Measurements from ENCODE around the gene SCT.

The SCT gene

DNA sequence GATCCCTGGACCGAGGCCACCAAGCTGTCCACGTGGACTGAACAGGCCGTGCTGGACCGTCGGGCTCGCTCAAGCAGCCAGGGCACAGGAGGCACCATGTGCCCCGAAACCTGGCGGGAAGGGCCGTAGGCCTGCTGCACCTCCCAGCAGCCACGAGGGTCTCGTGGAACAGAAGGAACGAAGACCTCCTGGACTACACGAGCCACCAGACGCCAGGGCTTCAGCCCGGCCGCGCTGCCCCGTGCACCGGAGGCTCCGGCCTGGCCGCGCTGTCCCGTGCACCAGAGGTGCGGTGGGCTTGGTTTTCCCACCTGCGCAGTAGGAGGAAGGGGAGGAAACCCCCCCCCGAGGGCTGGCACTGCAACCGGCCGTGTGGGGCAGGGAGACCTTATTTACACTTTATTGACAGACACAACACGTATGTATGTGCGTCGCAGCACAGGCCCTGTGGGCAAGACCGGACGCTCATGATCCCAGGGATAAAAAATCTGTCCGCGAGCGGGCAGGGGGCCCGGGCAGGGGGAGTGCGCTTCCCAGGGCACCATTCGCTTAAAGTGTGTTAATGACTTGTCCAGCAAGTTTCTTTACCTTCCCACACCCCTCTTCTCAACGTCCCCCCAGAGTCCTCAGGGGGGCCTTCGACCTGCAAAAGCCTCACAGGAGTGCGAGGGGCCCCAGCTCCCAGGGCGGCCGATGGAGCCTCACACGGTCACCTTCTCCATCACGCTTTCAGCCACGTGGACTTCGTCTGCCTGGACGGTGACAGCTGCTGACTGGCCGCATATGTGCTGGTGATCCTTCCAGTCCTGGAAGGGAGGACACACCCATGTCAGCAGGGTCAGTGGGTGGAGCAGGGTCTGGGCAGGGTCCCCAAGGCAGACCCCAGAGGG is 17.1 kb upstream of the SCT start:
- no peak for DNase-seq (ENCODE audit: low read depth)

DNA sequence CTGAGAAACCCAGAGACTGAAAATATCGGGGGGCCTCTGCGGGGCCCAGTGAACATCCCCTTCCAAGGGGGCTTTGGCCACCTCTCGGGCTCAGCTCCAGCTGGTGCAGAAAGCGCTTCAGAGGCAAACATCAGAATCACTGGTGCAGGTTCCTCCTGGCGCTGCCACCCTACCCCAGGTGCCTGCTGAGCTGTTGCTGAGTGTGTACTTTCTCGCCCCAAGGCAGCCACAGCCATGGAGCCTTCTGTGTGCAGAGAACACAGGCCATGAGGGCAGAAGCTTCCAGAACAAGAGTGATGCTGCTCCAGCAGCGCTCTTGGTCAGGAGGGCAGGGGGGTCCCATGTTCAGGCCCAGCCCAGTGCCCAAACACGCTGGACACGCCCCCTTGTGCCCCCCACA is 16.4 kb upstream of the SCT start:
- no peak for DNase-seq (ENCODE audit: low read depth)

DNA sequence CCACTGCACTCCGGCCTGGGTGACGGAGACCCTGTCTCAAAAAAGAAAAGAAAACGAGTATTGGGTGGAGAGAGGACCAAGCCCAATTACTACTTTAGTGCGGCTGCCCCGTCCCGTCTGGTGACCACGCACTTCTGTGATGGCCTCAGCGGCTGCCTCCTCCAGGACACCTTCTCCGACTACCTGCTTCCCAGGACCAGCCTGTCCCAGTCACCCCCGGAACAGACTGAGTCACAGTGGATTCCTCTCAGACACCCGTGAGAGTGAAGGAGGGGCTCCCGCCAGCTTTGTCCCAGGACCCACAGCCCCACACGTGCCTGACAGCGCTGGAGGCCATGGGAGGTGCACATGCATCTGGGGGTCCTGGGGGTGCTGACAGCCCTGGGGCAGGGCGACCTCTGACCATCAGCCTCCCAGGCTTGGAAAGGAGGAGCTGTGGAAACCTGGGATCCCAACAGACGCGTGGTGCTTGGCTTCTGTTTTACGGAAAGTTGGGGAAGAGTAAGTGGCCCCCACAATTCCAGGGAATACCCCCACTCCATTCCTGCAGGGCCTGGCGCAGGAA is 14.9 kb upstream of the SCT start:
- no peak for DNase-seq (ENCODE audit: low read depth)

DNA sequence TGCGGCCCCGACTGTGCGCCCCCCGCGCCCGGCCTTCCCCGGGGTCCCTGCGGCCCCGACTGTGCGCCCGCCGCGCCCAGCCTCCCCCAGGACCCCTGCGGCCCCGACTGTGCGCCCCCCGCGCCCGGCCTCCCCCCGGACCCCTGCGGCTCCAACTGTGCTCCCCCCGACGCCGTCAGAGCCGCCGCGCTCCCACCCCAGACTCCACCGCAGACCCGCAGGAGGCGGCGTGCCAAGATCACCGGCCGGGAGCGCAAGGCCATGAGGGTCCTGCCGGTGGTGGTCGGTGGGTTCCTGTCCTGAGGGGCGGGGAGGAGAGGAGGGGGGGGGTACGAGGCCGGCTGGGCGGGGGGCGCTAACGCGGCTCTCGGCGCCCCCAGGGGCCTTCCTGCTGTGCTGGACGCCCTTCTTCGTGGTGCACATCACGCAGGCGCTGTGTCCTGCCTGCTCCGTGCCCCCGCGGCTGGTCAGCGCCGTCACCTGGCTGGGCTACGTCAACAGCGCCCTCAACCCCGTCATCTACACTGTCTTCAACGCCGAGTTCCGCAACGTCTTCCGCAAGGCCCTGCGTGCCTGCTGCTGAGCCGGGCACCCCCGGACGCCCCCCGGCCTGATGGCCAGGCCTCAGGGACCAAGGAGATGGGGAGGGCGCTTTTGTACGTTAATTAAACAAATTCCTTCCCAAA is 13.2 kb upstream of the SCT start:
- no peak for DNase-seq (ENCODE audit: low read depth)

DNA sequence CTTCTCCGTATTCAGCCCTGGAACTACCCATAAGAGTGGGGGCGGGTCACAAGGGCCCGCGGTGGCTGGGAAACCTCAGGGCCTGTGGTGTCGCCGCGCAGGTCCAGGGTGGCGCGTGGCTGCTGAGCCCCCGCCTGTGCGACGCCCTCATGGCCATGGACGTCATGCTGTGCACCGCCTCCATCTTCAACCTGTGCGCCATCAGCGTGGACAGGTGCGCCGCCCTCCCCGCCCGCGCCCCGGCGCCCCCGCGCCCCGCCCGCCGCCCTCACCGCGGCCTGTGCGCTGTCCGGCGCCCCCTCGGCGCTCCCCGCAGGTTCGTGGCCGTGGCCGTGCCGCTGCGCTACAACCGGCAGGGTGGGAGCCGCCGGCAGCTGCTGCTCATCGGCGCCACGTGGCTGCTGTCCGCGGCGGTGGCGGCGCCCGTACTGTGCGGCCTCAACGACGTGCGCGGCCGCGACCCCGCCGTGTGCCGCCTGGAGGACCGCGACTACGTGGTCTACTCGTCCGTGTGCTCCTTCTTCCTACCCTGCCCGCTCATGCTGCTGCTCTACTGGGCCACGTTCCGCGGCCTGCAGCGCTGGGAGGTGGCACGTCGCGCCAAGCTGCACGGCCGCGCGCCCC is 12.5 kb upstream of the SCT start:
- no peak for DNase-seq (ENCODE audit: low read depth)

DNA sequence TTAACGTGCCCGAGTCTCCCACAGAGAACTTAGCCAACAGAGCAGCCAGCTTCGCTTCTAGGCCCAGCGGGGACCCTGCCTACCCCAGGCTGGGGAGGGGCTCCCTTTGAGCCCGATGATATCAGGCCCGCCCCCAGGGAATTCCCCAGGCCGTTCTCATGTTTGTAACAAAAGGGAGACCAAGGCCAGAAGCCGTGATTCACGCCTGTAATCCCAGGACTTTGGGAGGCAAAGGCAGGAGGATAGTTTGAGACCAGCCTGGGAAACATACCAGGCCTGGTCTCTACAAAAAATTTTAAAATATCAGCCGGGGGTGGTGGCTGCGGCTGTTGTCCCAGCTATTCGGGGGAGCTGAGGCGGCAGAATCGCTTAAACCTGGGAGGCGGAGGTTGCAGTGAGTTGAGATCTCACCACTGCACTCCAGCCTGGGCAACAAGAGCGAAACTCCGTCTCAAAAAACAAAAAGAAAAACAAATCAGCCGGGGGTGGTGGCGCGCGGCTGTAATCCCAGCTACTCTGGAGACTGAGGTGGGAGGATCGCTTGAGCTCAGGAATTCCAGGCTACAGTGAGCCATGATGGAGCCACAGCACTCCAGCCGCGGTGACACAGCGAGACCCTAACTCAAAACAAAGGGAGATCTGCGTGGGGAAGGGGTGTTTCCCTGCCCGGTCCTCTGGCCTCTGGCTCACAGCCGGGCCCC is 11.8 kb upstream of the SCT start:
- DNase-seq (ENCODE audit: low read depth), result no peak

DNA sequence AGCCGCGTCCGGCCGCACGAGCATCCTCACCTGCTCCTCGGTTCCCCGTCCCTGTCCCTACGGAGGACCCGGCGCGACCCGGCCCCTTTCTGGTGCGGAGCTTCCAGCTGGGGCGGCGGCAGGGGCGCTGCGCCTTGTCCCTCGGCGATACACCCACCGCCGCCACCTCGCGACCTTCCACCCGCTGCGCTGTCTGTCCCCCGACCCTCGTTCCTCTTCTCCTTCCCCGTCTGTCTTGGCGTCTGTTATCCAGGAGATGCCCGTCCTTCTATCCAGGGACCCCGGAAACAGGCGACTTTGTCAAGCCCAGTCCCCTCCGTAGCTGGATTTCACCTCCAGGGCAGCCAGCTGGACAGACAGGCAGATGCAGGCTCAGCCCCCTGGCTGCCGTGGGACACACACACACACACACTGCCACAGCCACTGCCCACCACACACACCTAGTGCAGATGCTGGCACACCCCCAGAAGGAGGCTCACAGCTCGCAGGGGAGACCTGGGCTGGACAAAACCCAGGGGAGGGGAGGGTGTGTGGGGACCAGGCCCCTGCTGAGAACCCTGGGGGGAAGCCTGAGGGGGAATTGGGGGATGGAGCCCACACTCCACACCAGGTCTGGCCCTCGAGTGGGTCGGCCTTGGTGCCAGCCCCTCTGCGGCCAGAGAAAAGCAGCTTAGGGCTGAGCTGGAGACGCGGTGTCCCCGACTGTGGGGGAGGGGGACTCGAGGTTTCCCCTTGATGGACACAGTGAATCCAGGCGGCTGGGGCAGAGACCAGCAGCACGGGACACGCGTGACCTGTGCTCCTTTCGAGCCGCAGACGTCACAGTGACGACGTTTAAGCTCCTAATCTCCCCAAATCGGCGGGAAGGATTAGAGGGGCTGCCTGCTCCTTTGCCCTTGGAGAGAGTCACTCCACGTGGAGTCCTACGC is 10.9 kb upstream of the SCT start:
- no peak for DNase-seq (ENCODE audit: low read depth)

DNA sequence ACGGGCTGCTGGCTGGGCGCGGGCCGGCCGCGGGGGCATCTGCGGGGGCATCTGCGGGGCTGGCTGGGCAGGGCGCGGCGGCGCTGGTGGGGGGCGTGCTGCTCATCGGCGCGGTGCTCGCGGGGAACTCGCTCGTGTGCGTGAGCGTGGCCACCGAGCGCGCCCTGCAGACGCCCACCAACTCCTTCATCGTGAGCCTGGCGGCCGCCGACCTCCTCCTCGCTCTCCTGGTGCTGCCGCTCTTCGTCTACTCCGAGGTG is 10.3 kb upstream of the SCT start:
- DNase-seq (ENCODE audit: low read depth), result no peak

DNA sequence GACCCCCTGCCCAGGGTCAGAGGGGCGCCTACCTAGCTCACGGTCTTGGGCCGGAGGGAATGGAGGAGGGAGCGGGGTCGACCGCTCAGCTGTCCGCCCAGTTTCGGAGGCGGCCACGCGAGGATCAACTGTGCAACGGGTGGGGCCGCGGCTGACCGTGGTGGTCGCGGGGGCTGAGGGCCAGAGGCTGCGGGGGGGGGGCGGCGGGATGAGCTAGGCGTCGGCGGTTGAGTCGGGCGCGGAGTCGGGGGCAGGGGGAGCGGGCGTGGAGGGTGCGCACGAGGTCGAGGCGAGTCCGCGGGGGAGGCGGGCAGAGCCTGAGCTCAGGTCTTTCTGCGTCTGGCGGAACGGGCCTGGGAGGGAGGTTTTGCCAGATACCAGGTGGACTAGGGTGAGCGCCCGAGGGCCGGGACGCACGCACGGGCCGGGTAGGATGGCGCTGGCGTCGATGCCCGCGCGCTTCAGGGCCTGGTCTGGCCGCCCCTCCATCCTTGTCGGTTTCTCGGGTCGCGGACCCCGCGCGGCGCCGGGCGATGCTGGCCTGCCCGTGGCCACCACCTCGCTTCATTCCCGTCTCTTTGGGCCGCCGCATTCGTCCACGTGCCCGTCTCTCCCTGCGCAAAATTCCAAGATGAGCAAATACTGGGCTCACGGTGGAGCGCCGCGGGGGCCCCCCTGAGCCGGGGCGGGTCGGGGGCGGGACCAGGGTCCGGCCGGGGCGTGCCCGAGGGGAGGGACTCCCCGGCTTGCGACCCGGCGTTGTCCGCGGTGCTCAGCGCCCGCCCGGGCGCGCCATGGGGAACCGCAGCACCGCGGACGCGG is 9.7 kb upstream of the SCT start, which contains the start of gene DRD4:
Gene DRD4, plus strand, starts transcription at position 759 of the 822 bp plus-strand sequence. Its CDS starts 36 bp downstream, at position 795.
- peak; percentile 63 for DNase-seq (ENCODE audit: low read depth)

DNA sequence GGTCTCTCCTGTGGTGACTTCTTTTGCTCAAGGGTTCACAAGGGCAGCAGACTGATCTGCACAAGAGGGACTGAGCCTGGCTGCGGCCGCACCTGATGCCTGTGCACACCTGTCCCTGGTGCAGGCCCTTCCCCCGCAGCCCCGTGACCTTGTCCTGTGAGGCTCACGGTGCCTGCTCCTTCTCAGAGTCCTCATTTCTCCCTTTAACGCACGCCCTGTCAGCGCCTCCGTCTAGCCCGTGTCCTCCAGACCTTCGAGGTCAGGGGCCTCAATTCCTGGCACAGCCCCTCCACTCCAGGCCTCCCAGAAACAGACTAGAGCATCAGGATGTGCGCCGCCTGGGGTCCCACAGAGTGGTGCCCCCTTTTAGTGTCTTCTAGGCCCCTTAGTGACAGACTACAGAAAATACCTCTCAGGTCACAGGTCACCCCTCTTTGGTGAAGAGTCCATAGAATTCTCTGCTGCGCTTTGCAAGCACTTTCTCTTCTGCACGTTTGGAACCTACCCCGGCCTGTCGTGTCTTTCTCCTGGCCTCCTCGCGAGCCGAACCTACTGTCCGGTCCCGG is 9.0 kb upstream of the SCT start:
- no peak for DNase-seq (ENCODE audit: low read depth)

DNA sequence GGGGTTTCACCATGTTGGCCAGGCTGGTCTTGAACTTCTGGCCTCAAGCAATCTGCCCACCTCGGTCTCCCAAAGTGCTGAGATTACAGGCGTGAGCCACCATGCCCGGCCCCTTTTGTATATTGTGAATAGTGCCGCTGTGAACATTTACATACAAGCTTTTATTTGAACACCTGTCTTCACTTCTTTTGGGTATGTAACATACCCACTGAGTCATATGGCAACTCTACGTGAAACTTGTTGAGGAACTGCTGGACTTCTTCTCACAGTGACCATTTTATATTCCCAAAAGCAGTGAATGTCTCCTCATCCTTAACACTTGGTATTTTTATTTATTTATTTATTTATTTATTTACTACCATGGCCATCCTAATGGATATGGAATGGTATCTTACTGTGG is 3.9 kb upstream of the SCT start:
- DNase-seq (ENCODE audit: low read depth), result no peak

DNA sequence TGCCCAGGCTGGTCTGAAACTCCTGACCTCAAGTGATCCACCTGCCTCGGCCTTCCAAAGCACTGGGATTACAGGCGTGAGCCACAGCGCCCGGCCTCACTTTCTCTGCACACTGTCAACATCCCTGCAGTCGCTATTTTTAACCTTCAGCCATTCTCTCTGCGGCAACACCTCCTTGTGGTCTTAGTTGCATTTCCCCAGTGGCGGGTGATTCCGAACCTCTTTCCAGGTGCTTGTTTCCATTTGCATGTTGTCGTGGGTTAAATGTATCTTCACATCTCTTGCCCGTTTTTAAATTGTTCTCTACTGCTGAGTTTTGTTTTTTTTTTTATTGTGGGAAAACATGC is 2.2 kb upstream of the SCT start:
- DNase-seq (ENCODE audit: low read depth), result no peak

DNA sequence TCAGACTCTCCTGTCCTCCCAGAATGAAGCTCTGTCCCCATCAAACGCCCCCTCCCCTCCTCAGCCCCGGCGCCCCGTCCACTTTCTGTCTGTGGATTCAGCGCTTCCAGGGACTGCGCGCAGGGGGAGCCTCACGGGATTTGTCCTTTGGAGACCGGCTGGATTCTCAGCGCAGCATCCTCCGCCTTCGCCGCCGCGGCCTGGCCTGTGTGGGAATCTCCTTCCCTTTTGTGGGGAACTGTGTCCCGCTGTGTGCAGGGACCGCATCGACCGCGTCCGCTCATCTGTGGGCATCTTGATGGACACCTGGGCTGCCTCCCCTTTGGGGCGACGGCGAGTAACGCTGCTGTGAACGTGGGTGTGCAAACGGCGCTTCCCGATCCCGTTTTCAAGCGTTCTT is 1.1 kb upstream of the SCT start:
- DNase-seq (ENCODE audit: low read depth), result no peak

DNA sequence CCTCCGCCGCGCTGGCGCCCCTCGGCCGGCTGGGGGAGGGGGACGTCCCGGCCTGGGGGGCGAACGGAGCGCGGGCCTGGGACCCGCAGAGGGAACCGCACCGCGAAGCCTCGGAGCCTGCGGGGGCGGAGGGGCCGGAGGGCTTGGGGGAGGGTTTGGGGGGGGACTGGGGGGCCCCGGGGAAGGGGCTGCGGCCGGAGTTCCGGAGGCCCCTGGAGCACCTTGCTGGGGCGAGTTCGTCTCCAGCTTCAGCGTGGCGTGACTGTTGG is 261 bp upstream of the SCT start:
- no peak for DNase-seq (ENCODE audit: low read depth)

DNA sequence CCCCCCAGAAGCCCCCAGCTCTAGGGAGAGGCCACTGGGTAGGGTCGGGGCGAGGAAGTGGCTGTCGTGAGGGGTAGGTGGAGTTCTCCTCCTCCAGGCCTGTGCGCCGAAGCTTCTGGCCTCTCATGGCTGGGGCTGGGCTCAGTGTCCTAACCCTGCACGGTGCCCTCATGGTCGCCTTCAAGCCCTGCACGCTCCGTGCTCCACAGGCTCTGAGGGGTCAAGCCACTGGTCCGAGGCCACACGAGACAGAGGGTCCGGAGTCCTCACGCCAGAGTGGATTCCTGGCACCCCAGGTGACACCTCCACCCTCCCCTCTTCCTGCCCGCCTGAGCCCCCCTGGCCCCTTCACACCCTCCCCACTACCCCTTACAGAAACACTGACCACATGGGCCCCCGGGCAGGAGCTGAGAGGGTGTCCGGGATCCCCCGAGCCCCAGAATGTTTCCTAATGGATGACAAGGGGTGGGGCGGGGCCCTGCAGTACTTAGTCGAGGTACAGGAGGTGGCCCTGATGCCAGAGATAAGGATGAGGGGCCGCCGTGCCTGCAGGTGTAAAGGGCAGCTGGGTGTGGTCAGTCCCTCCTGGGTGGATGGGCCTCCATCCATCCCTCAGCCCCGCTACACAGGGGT is 1.2 kb downstream of the SCT start:
- DNase-seq (ENCODE audit: low read depth), result no peak

DNA sequence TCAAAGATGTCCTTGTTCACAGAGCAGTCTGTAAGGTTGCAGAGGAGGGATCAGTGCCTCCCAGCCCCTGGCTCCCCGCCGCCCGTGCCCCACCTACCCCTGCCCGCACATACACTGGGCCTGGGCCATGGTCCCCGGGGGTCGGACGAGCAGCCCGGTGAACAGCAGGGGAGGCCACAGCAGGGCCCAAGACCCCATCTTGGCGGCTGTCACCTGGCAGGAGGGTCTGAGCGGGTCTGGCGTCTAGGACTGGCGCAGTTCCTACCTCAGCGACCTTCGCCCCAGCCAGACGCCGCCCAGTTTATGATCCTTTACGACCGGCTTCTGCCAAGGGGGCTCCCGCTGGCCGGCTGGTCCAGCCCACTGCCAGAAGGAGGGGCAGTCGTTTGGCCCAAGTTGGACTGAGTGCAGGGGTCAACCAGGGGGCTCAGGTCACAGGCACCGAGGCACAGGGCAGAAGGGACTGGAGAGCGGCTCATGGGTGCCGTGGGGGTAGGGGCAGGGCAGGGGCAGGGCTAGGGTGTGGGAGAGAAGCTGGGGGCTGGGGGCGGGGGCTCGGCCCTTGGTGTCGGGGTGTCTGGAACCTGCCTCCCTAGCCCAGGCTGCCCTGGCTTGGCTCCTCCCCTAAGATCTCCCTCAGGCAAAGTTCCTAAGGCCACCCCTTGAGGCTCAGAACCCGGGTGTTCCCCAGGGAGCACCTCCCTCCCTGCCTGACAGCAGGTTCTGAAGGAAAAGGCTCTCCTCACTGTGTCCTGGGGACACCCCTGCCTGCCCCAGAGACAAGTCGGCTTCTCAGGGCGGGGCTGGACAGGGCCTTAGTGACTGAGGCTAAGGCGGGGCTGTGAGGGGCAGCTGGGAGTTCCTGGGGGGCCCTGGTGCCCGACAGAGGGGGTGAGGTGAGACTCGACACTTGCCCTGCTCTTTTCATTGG is 2.0 kb downstream of the SCT start, which contains the start of gene CDHR5:
Gene CDHR5, minus strand, starts transcription at position 251 of the 931 bp plus-strand sequence. Its CDS starts 53 bp downstream, at position 198.
- DNase-seq (ENCODE audit: low read depth), result no peak

DNA sequence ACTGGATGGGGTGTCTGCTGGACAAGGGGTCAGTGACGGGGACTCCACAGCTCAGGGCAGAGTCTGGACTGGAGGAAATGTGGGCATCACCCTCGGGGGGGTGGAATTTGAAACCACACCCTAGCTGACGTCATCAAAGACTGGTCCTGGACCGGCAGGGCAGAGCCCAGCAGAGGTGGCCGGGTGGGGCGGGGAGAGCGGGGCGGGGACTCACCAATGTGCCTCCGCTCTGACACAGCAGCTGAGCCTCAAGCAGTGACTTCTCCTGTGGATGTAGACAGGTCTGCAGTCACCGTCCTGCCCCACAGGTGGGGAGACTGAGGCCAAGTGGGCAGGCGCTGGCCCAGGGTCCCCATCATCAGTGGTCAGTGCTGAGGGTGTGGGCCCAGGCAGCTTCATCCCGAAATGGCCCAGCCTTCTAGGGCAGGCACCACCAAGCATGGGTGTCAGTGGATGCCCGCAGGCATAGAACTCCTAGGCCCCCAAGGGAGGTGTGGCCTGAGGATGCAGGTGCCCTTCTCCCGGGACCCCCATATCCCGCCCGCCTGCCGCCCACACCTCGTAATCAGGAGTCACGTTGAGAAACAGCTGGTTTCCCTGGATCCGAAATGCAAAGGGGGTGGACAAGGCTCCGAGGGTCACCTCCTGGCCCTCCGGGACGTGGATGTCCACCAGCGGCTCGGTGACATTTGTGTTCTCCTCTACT is 2.8 kb downstream of the SCT start:
- DNase-seq (ENCODE audit: low read depth), result peak; percentile 45

DNA sequence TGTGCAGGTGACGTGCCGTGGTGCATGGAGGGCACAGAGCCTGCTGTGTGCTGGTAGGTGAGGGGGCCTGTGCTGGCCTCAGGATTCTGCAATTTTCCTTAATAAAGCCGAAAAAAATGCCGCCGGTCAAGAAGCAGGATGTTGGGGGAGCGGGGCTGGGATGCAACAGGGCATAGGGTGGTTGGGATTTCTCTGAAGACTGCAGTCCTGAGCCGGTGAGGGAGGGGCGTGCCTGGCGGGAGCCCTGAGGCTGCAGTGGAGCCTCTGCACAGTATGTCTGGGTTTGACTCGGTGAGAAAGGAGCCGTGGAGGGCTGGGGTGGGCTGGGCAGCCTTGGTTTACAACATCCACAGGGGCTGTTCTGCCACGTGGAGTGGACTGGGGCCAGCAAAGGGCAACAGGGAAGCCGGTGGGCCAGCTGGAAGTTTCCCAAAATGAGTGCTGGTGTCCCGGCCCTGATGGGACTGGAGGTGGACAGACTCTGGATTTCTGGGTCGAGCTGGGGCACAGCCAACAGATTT is 3.6 kb downstream of the SCT start:
- no peak for DNase-seq (ENCODE audit: low read depth)

Data from EH (cell line).